Fibroblast of lung (primary cell): Measurements from ENCODE around the gene FNDC10.

ENCODE experiments used
- CTCF ChIP-seq, 2 donors: IDR thresholded peaks in 1 of 2; conservative IDR thresholded peaks in 1 of 2; 1 replicate in 1 of 2; 2 replicates in 1 of 2; pipeline ENCODE4 v1.5.1; 2011 to 2012; ENCODE audit warnings: low read length in 2 of 2, control low read depth in 1 of 2, inconsistent platforms in 1 of 2, low read depth in 1 of 2, mild to moderate bottlenecking in 1 of 2
- EZH2 ChIP-seq: IDR thresholded peaks from 2 replicates; pipeline ENCODE4 v1.5.1; 2012; ENCODE audit warnings: low read length, control low read depth, mild to moderate bottlenecking; ENCODE audit errors: missing control alignments

DNA sequence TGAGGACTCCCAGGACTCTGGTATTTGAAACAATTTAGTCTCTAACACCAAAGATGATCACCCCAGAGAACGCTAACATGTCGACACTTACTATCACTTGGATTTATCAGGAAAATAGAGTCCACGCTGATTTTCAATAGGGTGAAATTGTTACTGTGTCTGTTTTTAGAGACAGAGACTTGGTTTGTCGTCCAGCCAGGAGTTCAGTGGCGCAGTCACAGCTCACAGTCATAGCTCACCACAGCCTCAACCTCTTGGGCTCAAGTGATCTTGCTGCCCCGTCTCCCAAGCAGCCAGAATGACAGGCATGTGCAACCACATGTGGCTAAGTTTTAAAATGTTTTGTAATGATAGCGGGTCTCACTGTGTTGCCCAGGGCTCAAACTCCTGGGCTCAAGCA, 30.6 kb downstream of the FNDC10 start:
- TF ChIP-seq EZH2: no peak
- no peak for TF ChIP-seq CTCF (conservative IDR thresholded peaks at IDR 0.05 in 1 of 2, IDR thresholded peaks at IDR 0.05 in 1 of 2; ENCODE audit: low read depth in 1 of 2, low read length in 2 of 2)
